Skeletal muscle tissue (tissue), 4 donors: ENCODE measurements around the gene SPATA19. TPM values are rescaled to one million over a fixed set of nuclear protein-coding genes. Genes with fewer than 3 reads are reported as not detected.

ENCODE experiments used
- H3K27ac ChIP-seq: one replicate; pipeline ENCODE4 v1.7.0; 2013; ENCODE audit warnings: mild to moderate bottlenecking, low read depth, low read length, inconsistent platforms
- H3K27me3 ChIP-seq, 3 donors: one replicate each; pipeline ENCODE4 v1.7.0; 2013; ENCODE audit warnings: low read length in 3 of 3; ENCODE audit not compliant: control insufficient read depth in 3 of 3, insufficient read depth in 3 of 3
- H3K36me3 ChIP-seq, 3 donors: one replicate each; pipeline ENCODE4 v1.7.0; 2013; ENCODE audit warnings: low read length in 3 of 3; ENCODE audit not compliant: control insufficient read depth in 3 of 3, insufficient read depth in 3 of 3
- H3K4me1 ChIP-seq, 3 donors: one replicate each; pipeline ENCODE4 v1.7.0; 2013; ENCODE audit warnings: low read length in 3 of 3, mild to moderate bottlenecking in 3 of 3; ENCODE audit not compliant: control insufficient read depth in 3 of 3, insufficient read depth in 3 of 3
- H3K4me3 ChIP-seq, 3 donors: one replicate each; pipeline ENCODE4 v1.7.0; 2013; ENCODE audit warnings: low read length in 3 of 3
- H3K9ac ChIP-seq, 3 donors: one replicate each; pipeline ENCODE4 v1.7.0; 2013; ENCODE audit warnings: low read length in 3 of 3, mild to moderate bottlenecking in 3 of 3, moderate library complexity in 2 of 3, low read depth in 1 of 3
- H3K9me3 ChIP-seq, 3 donors: one replicate each; pipeline ENCODE4 v1.7.0; 2013; ENCODE audit warnings: low read length in 3 of 3; ENCODE audit not compliant: control insufficient read depth in 3 of 3
- total RNA-seq: library from RNA; depleted of rRNA; stranded (reverse); fragments of >200 nt; gene quantifications from one replicate; pipeline ENCODE4 v1.2.3, GENCODE V29; 2014
- donor health status: Osteomylitis.

The SPATA19 gene
- total RNA-seq, 1 donor from 2014 or later: not detected

DNA sequence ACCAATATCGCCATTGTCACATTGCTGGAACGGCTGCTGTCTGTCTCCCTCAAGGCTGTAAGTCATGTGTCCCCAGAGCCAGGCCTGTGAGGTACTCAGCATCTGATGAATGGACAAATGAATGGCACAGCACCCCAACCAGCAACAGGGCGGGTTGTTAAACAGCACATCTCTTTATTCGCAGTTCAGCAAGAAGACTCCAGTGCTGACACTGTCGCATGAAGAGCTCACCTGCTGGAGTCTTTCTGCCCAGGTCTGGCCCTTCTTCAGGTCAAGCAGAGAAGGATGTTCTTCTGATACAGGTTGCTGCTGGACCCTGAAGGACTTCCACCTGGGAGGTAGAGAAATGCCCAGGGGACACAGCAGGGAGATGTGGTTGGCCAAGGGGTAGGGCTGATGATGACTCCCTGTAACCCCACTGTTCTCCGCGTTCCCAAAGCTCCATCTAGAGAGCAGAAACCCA, 4.8 kb downstream of the SPATA19 start:
- Histone ChIP-seq H3K9ac (no peak overlapping the region), H3K9me3 (no peaks in the 10 kb centered on the region), H3K36me3 (no peaks in the 10 kb centered on the region), H3K4me3 (no peak overlapping the region), H3K4me1 (no peaks in the 10 kb centered on the region), H3K27me3 (peaks cover 0 to 16% (median 4%) of the 10 kb centered on the region in 3 donors), H3K27ac (no peak overlapping the region)

DNA sequence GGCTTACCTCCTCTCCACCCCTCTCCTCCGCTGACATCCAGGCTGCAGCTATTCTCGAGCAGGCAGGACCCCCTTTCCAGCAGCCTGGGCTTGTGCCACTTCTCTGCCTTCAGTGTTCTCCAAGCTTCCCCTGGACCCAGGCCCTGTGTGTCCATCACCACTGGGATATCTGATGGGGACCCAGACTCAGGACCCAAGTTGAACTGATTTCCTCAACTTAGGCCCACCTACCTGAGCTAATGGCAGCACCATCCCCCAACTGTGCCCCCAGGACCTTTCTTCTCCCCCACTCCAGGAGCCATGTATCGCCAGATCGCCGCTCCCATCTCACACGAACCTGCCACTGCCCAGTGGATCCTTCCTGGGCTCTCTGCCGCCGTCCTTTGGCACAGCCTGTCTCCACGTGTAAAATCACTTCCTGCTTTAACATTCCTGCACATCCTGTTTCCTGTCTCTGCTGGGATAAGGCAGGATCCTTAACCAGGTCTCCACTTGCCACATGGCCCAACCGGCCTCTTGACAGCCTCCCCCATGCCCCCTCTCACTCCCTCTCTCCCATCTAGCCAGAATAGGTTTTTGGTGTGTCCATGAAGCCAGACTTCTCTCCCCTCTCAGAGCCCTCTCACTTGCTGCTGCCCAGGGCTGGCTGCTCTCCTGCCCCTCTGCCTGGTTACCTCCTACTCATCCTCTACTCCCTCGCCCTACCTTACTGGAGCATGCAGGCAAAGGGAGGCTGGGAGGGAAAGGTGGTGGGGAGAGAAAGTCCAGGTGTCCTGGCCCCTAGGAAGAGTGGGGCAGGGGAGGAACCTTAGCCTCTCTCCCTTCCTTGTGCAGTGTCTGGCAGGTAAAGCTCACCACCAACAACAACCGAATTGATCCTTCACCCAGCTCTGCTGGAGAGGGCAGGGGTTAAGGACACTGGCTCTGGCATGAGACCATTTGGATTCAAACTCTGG, 9.4 kb downstream of the SPATA19 start:
- Histone ChIP-seq H3K27ac (no peak overlapping the region), H3K4me3 (no peak overlapping the region), H3K27me3 (peaks cover 8 to 10% (median 8%) of the 10 kb centered on the region in 3 donors), H3K9ac (no peak overlapping the region), H3K4me1 (no peaks in the 10 kb centered on the region), H3K9me3 (no peaks in the 10 kb centered on the region), H3K36me3 (no peaks in the 10 kb centered on the region)

DNA sequence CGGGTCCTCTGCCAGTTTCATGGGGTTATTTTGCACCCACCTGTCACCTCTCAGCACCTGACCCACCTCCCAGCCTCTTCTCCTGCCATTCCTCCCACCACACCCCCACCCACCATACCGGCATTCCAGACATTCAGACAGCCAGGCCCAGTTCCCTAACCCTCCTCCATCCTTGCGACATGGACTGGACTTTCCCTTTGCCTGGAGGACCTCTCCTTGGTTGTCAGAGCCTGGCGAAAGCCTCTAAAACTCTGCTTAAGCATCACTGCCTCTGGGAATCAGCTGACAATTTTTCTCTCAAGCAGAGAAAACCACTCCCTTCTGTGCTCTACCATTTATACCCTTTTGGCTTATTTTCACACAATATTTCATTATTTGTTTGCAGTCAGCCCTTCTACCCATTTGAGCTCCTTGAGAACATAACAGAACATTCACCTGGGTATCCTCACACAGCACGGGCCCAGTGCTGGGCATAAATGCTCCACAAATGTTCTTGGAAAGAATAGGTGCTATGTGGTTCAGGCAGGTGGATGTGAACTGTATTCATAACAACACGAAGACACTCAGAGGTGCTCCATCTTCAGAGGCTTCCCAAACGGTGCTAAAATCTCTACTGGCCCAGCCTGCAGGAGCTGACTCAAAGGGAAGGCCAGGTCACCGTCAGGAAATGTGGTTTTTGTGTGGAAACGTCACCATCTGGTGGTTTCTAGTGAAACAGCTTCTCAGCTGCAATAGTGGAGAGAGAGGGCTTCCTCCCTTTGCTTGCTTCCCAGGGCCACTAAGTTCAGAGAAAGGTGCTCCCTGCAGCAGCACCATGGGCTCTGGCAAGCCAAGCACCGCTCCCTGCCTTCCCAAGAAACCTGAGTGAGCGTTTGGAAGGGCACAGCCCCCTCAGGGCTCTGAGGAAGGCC, 10.4 kb downstream of the SPATA19 start:
- H3K9ac ChIP-seq: no peak overlapping the region
- peaks cover 8 to 10% (median 8%) of the 10 kb centered on the region in 3 donors for H3K27me3 ChIP-seq
- no peak overlapping the region for H3K4me3 ChIP-seq
- H3K27ac ChIP-seq: no peak overlapping the region
- no peaks in the 10 kb centered on the region for H3K9me3 ChIP-seq
- no peaks in the 10 kb centered on the region for H3K4me1 ChIP-seq
- no peaks in the 10 kb centered on the region for H3K36me3 ChIP-seq

DNA sequence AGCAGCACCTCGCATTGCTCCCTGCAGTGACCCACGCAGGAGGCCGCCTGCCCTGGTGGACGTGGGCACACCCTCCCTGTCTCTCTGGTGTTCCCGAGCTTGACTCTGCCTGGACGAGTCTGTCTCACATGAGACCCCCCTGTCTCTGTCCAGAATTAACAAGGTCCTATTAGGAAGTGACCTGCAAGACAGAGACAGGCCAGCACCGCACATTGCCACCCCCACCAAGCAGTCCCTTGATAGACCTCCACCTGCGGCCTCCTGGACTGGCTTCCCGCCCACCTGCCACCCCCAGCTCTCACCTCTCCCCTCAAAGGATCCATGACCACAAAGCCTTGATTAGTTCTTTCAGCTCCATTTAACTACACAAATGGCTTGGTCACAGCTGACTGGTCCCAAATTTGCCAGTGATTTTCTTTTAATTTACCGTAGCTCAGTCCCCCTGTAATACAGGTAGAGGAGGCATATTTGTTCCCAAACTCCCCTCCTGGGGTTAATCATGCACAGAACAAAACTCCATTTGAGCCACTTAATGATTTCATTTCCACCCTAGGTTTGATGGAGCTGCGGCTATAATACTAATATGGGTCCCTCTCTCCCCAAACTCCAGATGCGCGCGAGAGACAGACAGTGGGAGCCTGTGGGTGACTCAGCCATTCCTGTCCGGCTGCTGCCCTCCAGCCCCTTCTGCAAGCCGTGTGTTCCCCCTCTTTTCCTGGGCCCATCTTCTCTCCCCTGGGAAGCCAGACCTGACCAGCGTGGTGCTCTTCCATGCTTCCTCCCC, 11.2 kb downstream of the SPATA19 start:
- Histone ChIP-seq H3K36me3 (no peaks in the 10 kb centered on the region), H3K27me3 (peaks cover 8 to 11% (median 10%) of the 10 kb centered on the region in 3 donors), H3K4me1 (no peaks in the 10 kb centered on the region), H3K9me3 (no peaks in the 10 kb centered on the region), H3K27ac (no peak overlapping the region), H3K9ac (no peak overlapping the region), H3K4me3 (no peak overlapping the region)

DNA sequence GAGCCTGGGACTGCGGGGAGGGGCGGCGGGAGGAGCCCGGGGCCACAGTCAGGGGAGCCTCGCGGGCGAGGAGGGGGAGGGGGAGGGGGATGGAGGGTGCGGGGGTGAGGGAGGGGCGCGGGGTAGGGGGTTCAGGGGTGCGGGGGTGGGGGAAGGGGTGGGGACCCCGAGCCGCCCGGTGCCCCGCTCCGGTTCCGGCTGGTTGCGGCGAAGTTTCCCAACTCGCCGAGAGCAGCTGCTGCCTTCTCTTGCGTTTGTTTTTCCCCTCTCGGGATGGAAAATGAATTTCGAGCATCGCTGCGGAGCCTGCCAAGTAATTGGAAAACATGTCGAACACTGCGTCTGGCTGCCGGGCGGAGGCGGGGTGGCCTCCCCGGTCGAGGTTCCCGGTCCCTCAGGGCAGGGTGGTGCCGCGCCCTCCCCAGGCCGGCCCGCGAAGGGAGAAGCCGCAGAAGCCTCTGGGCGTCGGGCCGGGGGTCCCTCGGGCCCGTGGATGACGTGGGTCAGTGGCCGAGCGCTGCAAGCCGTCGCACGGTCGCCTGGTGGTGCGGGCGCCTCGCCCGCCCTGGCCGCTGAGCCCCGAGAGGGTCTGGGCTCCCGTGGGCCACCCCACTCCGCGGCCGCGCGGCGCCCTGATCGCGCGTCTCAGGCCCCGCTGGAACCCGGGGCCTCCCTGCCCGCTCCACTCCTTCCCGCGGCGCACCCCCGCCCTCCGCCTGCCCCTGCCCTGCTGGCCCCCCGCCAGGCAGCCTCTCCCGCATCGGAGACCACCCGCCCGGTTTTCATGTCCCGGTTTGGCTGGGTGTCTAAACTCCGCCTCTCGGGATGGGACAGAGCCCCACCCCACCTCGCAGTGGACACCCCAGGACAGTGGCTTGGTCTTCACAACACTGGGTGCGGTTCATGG, 12.1 kb downstream of the SPATA19 start:
- H3K36me3 ChIP-seq: no peaks in the 10 kb centered on the region
- no peak overlapping the region for H3K27ac ChIP-seq
- peaks cover 8 to 12% (median 10%) of the 10 kb centered on the region in 3 donors for H3K27me3 ChIP-seq
- no peak overlapping the region for H3K4me3 ChIP-seq
- H3K9ac ChIP-seq: no peak overlapping the region
- H3K4me1 ChIP-seq: no peaks in the 10 kb centered on the region
- no peaks in the 10 kb centered on the region for H3K9me3 ChIP-seq

- Histone ChIP-seq H3K36me3 (no peaks in the 10 kb centered on the region), H3K4me1 (no peaks in the 10 kb centered on the region), H3K9me3 (no peaks in the 10 kb centered on the region), H3K27me3 (peaks cover 8 to 16% (median 10%) of the 10 kb centered on the region in 3 donors), H3K4me3 (no peak overlapping the region), H3K9ac (no peak overlapping the region), H3K27ac (no peak overlapping the region)
Observed at GRCh38 chr11:133832096-133832990, 13.0 kb downstream of the SPATA19 start.

- no peaks in the 10 kb centered on the region for H3K9me3 ChIP-seq
- H3K27ac ChIP-seq: no peak overlapping the region
- H3K36me3 ChIP-seq: no peaks in the 10 kb centered on the region
- H3K4me3 ChIP-seq: no peak overlapping the region
- no peak overlapping the region for H3K9ac ChIP-seq
- H3K27me3 ChIP-seq: peaks cover 8 to 19% (median 10%) of the 10 kb centered on the region in 3 donors
- no peaks in the 10 kb centered on the region for H3K4me1 ChIP-seq
Observed at GRCh38 chr11:133830931-133831907, 14.1 kb downstream of the SPATA19 start.
